Fibroblast of lung (primary cell): ENCODE data around the gene NUFIP2. TPM values are rescaled to one million over a fixed set of nuclear protein-coding genes. Genes with fewer than 3 reads are reported as not detected.
A peak's percentile ranks its signal among the peaks of the same experiment; 100 is the strongest.

Source experiments
- DNase-seq, 2 donors: peaks; one replicate each; pipeline versions ENCODE4 v3.0.0 to v3.0.0-alpha.2; 2010; ENCODE audit warnings: low read depth in 2 of 2
- H2AFZ ChIP-seq: 2 replicates; pipeline ENCODE4 v1.5.1; 2012; ENCODE audit warnings: low read length, control low read depth, inconsistent platforms
- H3K27ac ChIP-seq: 2 replicates; pipeline ENCODE4 v1.5.1; 2011; ENCODE audit warnings: low read length, control low read depth; ENCODE audit not compliant: insufficient read depth
- H3K27me3 ChIP-seq: 2 replicates; pipeline ENCODE4 v1.5.1; 2011; ENCODE audit warnings: mild to moderate bottlenecking, low read length; ENCODE audit not compliant: control insufficient read depth, insufficient read depth
- H3K36me3 ChIP-seq: 2 replicates; pipeline ENCODE4 v1.5.1; 2011; ENCODE audit warnings: low read length; ENCODE audit not compliant: control insufficient read depth, insufficient read depth
- H3K4me1 ChIP-seq: 2 replicates; pipeline ENCODE4 v1.5.1; 2011; ENCODE audit warnings: low read length; ENCODE audit not compliant: control insufficient read depth, insufficient read depth; ENCODE audit errors: extremely low read depth
- H3K4me2 ChIP-seq: 2 replicates; pipeline ENCODE4 v1.5.1; 2011; ENCODE audit warnings: low read length, control low read depth; ENCODE audit not compliant: insufficient read depth; ENCODE audit errors: extremely low read depth
- H3K4me3 ChIP-seq, 4 experiments: fragments of 200-600 bp in 1 of 4; sonication (generic) in 1 of 4; replicated peaks in 1 of 4; 2 replicates each; pipeline ENCODE4 v1.5.1; 2011 to 2016; ENCODE audit warnings: low read length in 4 of 4, low read depth in 3 of 4, mild to moderate bottlenecking in 3 of 4, control low read depth in 2 of 4, inconsistent platforms in 1 of 4, mixed read lengths in 1 of 4; ENCODE audit not compliant: insufficient read depth in 1 of 4; ENCODE audit errors: control extremely low read depth in 1 of 4
- H3K79me2 ChIP-seq: 2 replicates; pipeline ENCODE4 v1.5.1; 2012; ENCODE audit warnings: mild to moderate bottlenecking, low read length, inconsistent platforms; ENCODE audit not compliant: control insufficient read depth, insufficient read depth
- H3K9ac ChIP-seq: 2 replicates; pipeline ENCODE4 v1.5.1; 2011; ENCODE audit warnings: mild to moderate bottlenecking, low read length, control low read depth; ENCODE audit not compliant: insufficient read depth
- H3K9me3 ChIP-seq: 2 replicates; pipeline ENCODE4 v1.5.1; 2012; ENCODE audit warnings: low read depth, low read length; ENCODE audit not compliant: control insufficient read depth, insufficient read depth
- H4K20me1 ChIP-seq: 2 replicates; pipeline ENCODE4 v1.5.1; 2011; ENCODE audit warnings: low read length; ENCODE audit not compliant: control insufficient read depth, insufficient read depth; ENCODE audit errors: extremely low read depth
- CTCF ChIP-seq, 2 donors: IDR thresholded peaks in 1 of 2; conservative IDR thresholded peaks in 1 of 2; 1 replicate in 1 of 2; 2 replicates in 1 of 2; pipeline ENCODE4 v1.5.1; 2011 to 2012; ENCODE audit warnings: low read length in 2 of 2, control low read depth in 1 of 2, inconsistent platforms in 1 of 2, low read depth in 1 of 2, mild to moderate bottlenecking in 1 of 2
- EZH2 ChIP-seq: IDR thresholded peaks from 2 replicates; pipeline ENCODE4 v1.5.1; 2012; ENCODE audit warnings: low read length, control low read depth, mild to moderate bottlenecking; ENCODE audit errors: missing control alignments
- polyA plus RNA-seq, 2 donors: library from polyadenylated mRNA; depleted of rRNA in 1 of 2; stranded (reverse) in 1 of 2; unstranded in 1 of 2; fragments of >200 nt; gene quantifications; 2 replicates each; pipeline ENCODE4 v1.2.1, GENCODE V29; 2011 to 2012; ENCODE audit warnings: missing spikeins in 1 of 2
- total RNA-seq: library from RNA; depleted of rRNA; stranded (reverse); fragments of >200 nt; gene quantifications from 2 replicates; pipeline ENCODE4 v1.2.1, GENCODE V29; 2014

The NUFIP2 gene
- total and polyA plus RNA-seq, 2 donors (not counting 1 experiment from before 2014, with no cell fraction given) = 12.3 to 33.2 TPM

- Histone ChIP-seq H3K9ac (no peak overlapping the region), H3K27ac (peak overlapping the region; percentile 63), H4K20me1 (no peaks in the 10 kb centered on the region), H2AFZ (peak overlapping the region; percentile 10), H3K9me3 (no peaks in the 10 kb centered on the region), H3K36me3 (no peaks in the 10 kb centered on the region), H3K79me2 (no peaks in the 10 kb centered on the region), H3K4me3 (no peak overlapping the region), H3K4me2 (peak overlapping the region; percentile 68), H3K27me3 (no peaks in the 10 kb centered on the region), H3K4me1 (peaks cover 24% of the 10 kb centered on the region)
- TF ChIP-seq CTCF (conservative IDR thresholded peaks at IDR 0.05 in 1 of 2, IDR thresholded peaks at IDR 0.05 in 1 of 2; ENCODE audit: low read depth in 1 of 2, low read length in 2 of 2) (no peak), EZH2 (no peak)
- peak; percentile 96 to 98 for DNase-seq
These were observed 52.7 kb downstream of the NUFIP2 start for GRCh38 chr17:29240968-29241963.

- Histone ChIP-seq H3K9ac (no peak overlapping the region), H2AFZ (no peak overlapping the region)
- TF ChIP-seq CTCF (conservative IDR thresholded peaks at IDR 0.05 in 1 of 2, IDR thresholded peaks at IDR 0.05 in 1 of 2; ENCODE audit: low read depth in 1 of 2, low read length in 2 of 2) (no peak), EZH2 (no peak)
These were observed 53.5 kb downstream of the NUFIP2 start for GRCh38 chr17:29240477-29240876.

GRCh38 chr17:29238133-29238850 lies 55.7 kb downstream of the NUFIP2 start:
- H4K20me1 ChIP-seq = no peaks in the 10 kb centered on the region
- DNase-seq = peak; percentile 66 to 76
- no peaks in the 10 kb centered on the region for H3K27me3 ChIP-seq
- peaks cover 24% of the 10 kb centered on the region for H3K4me1 ChIP-seq
- H3K9me3 ChIP-seq = no peaks in the 10 kb centered on the region
- no peaks in the 10 kb centered on the region for H3K79me2 ChIP-seq
- H3K27ac ChIP-seq = peak overlapping the region; percentile 76
- H3K4me2 ChIP-seq = peak overlapping the region; percentile 15
- H3K36me3 ChIP-seq = no peaks in the 10 kb centered on the region
- H3K9ac ChIP-seq = no peak overlapping the region
- no peak overlapping the region for H2AFZ ChIP-seq
- no peak for TF ChIP-seq CTCF (conservative IDR thresholded peaks at IDR 0.05 in 1 of 2, IDR thresholded peaks at IDR 0.05 in 1 of 2; ENCODE audit: low read depth in 1 of 2, low read length in 2 of 2)
- no peak for TF ChIP-seq EZH2
- H3K4me3 ChIP-seq = no peak overlapping the region

More at GRCh38 chr17:29240477-29240876, 53.5 kb downstream of the NUFIP2 start:
- no peak overlapping the region for H3K4me3 ChIP-seq
- peak in 1 of 2 donors; percentile 40 for DNase-seq
- H4K20me1 ChIP-seq = no peaks in the 10 kb centered on the region
- peaks cover 24% of the 10 kb centered on the region for H3K4me1 ChIP-seq
- no peaks in the 10 kb centered on the region for H3K36me3 ChIP-seq
- H3K9me3 ChIP-seq = no peaks in the 10 kb centered on the region
- H3K27me3 ChIP-seq = no peaks in the 10 kb centered on the region
- no peaks in the 10 kb centered on the region for H3K79me2 ChIP-seq
- H3K4me2 ChIP-seq = peak overlapping the region; percentile 68
- peak overlapping the region; percentile 63 for H3K27ac ChIP-seq
